GM19438 (cell line): ENCODE measurements around the gene MAP2.

Experiments
- ATAC-seq: cut with Tn5 transposase; IDR thresholded peaks from one replicate; pipeline ENCODE4 v1.9.1; 2021; ENCODE audit warnings: low read depth; ENCODE audit not compliant: unreplicated experiment

Gene MAP2, protein sequence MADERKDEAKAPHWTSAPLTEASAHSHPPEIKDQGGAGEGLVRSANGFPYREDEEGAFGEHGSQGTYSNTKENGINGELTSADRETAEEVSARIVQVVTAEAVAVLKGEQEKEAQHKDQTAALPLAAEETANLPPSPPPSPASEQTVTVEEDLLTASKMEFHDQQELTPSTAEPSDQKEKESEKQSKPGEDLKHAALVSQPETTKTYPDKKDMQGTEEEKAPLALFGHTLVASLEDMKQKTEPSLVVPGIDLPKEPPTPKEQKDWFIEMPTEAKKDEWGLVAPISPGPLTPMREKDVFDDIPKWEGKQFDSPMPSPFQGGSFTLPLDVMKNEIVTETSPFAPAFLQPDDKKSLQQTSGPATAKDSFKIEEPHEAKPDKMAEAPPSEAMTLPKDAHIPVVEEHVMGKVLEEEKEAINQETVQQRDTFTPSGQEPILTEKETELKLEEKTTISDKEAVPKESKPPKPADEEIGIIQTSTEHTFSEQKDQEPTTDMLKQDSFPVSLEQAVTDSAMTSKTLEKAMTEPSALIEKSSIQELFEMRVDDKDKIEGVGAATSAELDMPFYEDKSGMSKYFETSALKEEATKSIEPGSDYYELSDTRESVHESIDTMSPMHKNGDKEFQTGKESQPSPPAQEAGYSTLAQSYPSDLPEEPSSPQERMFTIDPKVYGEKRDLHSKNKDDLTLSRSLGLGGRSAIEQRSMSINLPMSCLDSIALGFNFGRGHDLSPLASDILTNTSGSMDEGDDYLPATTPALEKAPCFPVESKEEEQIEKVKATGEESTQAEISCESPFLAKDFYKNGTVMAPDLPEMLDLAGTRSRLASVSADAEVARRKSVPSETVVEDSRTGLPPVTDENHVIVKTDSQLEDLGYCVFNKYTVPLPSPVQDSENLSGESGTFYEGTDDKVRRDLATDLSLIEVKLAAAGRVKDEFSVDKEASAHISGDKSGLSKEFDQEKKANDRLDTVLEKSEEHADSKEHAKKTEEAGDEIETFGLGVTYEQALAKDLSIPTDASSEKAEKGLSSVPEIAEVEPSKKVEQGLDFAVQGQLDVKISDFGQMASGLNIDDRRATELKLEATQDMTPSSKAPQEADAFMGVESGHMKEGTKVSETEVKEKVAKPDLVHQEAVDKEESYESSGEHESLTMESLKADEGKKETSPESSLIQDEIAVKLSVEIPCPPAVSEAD (N-terminal part only)

DNA sequence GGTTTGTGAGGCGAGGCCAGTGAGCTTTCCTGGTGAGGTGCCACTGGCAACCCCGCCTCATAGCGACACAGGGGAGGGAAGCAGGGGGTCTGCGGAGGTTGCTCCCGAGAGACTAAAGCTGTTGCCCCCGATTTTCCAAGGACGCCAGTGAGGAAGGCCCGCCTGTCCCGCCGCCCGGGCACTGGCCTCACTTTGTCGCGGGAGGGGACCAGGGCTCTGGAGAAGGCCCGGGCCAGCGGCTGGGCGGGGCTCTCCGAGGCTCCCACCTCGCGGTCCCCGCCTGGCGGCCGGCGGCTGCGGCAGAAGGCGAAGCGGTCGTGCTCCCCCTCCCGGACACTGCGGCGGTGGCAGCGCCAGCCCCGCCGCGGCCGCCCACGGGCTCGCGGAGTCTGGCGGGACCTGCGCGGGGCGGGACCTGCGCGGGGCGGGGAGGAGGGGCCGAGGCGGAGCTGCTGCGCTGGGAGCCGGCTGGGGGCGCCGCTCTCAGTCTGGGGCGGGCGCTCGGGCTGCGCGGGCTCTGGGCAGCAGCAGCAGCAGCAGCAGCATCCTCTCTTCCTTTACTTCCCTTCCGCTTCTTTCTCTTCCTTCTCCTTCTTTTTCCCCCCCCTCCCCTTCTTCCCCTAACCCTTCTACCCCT, at the start of gene MAP2:
Gene MAP2, plus strand, starts transcription at position 486 of the 637 bp plus-strand sequence. CDS start 229,124 bp downstream, outside the sequence.
- peak; percentile 96 for ATAC-seq

DNA sequence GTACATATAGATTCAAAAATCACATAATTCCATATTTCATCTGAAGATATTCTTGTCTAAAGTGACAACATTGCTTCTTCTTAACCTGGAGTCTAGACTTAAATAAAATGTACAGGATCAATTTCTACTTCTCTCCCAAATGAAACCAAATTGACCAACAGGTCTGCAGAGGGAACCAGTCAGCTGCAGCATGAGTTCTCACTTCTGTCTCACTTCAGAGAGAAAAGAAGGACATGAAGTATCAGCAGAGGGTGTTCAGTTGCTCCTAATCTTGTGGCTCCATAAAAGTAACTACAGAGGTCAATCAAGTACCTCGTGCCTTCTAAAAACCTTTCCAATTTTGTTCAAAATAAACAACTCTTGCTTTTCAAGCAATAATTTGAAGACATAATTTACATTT, 47.2 kb upstream of the MAP2 start:
- no peak for ATAC-seq

DNA sequence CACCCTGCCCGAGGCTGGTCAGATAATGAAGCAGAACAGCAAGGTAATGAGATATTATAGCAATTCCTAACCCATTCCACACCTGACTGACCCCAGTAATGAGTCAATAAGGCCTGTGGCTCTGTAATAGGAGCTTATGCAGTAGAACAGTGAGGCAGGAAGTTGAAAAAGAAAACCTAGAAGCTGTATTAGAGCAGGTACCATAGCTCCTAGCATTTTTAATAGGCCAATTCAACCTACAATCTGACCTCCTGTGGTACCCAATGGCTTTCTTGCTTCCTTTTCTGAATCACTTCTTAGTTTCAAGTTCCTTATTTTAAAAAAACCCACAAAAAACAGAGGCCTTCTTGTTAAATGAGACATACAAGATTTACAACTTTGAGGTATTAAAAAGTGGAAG, 43.6 kb upstream of the MAP2 start:
- ATAC-seq = peak; percentile 100

DNA sequence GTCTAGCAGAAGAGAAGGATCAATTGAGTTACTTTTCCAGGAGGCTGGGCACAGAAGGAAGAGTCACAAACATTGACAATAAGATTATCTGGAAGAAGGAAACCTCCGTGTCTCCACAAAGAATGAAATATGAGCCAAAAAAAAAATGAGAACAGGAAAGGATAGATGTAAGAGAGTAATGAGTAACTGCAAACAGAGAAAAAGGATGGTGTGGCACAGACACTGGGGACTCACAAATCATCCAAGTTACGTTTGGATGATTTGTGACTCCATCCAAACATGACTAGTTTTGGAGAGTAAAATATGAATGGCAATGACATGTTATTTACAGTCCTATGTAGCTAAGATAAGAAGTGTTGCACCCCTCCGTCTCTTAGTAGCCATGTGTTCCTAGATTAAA, 42.8 kb upstream of the MAP2 start:
- no peak for ATAC-seq

DNA sequence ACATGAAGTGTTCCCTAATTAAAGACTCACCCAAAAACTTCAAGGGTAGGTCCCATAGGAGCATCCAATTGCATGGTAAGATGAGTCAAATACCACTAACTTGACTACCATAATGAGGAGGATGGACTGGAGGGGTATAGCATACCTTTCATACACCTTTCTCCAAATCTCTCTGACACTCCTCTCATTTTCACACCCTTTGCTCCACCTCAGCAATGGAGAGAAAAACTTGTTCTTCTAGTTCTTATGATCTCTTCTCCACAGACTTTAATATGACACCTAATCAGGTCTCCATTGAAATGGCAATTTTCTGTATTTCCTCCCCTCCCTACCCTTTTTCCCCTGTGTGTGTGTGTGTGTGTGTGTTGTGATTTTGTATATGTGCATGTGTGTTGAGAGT, 41.1 kb upstream of the MAP2 start:
- ATAC-seq = no peak

DNA sequence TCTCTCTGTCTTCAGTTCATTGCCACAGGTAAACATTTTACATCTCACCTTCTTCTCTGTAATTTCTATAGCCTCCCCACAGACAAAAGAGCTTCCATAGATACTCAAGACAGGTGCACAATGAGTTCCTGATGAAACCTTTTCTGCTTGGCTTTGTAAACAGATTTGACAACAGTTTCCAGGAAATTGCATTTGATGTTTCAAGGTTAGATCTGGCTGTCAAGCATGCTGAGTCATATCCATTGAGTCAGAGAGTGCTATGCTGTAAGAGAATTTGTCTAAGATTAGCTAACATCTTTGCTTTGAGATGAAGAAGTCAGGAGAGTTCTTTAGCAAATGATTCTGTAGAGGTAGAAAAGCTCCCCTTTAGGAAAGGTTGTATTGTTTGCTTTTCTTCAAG, 40.6 kb upstream of the MAP2 start:
- ATAC-seq = no peak

DNA sequence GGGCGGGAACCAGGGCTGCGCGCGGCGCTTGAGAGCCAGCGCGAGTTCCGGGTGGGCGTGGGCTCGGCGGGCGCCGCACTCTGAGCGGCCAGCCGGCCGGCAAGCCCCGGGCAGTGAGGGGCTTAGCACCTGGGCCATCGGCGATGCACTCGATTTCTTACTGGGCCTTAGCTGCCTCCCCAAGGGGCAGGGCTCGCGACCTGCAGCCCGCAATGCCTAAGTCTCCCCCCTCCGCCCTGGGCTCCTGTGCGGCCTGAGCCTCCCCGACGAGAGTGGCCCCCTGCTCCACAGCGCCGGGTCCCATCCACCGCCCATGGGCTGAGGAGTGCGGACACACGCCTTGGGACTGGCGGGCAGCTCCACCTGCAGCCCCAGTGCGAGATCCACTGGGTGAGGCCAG, 36.5 kb upstream of the MAP2 start:
- no peak for ATAC-seq

DNA sequence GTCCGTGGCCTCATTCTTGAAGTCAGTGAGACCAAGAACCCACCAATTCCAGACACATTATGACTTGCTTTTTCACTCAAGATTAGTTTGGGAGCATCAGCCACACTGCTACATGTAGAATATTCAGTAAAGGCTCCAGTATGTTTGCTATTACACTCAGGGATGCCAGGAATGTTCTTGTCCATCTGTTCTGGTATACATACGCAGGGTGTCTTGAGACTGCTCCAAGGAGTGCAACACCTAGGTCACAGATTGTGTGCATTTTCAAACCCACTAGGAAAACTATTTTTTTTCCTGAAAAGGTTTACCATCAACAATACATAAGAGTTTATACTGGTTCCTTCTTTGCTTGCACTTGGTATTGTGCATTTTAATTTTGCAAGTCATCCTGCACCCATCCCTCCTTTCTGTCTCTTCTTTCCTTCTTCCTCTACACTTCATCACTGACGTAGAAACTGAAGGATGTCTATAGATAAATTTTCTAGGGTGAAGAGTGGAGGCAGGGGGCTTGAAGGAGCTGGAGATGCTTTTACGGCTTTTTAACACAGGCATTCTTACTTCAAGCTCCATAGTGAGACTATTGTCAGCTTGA, 35.3 kb upstream of the MAP2 start:
- no peak for ATAC-seq

DNA sequence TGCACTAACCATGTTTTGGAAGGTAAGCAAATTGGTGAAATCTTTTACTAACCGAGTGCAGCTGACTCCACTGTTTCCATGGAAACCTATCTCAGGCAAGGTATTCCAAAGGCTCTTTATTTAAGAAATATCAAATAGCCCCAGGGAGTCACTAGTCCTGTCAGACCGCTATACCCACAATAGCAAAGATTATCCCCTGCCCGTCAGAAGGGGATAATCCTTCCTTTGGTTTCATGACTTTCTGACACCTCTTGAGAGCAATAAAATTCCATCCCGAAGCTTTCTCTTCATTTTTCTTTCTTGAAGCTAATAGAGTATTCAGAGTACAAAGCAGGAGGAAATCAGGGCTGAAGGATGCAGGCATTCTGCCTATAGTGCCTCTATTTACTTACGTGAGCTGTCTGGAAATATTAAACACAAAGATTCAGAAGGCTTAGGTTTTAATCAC, 34.7 kb upstream of the MAP2 start:
- no peak for ATAC-seq

DNA sequence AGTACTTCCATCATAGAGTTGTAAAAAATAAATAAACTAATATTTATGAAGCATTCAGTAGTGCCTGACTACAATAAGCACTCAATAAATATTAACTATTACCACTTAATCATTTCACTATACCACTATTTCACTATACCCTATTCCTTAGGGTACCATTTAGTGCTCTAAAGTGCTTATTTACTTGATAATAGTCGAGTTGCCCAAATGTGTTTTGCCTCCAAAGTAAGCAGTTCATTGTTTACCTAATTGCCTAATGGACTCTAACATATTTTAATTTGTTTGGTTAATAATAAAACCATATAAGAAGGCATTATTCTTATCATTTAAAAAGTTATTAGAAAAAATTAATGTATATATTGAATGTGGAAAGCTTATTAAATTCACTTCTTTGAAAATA, 33.0 kb upstream of the MAP2 start:
- no peak for ATAC-seq

DNA sequence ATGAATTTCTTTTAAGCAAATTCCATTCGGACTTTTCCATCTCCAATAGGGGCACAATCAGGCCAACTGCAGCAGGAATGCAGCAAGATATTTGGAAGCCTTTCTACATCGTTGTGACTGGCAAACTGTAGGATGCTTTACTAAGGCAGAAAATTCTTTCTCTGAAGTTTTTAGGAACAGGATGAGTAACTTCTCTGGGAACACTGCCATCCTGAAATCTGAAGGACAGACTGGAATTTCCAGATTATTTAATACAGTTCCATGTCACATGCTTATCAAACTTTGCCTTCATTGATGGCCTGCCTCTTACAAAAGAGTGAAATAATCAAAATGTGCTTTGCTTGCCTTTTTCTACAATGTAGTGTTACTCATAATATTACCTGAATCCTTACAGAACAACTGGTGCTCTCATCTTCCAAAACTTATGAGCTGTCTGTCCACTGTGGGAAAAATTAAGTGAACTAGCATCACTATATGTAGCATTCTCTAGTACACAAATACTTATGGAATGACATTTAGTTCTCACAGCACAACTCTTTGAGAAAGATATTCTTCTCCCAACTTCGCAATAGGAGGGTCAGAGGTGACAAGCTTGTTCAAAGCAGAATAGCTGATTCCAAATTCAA, 32.0 kb upstream of the MAP2 start:
- no peak for ATAC-seq

DNA sequence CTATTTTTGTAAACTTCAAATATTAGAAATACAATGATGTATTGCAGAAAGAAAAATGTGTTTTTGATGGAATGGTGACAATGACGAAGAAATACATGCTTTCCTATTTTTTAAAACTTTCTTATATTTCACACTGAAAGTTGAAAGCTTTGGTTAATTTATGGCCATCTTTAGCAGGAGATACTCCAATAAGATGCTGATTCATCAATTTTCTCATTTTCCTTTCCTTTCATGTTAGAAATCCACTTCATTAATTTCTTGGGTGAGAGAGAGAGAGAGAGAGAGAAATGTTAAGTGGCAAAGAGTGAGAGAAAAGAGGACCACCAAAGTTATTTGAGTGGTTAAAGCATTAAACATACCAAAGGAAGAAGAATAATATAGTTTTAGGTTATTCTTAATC, 28.6 kb upstream of the MAP2 start:
- no peak for ATAC-seq

DNA sequence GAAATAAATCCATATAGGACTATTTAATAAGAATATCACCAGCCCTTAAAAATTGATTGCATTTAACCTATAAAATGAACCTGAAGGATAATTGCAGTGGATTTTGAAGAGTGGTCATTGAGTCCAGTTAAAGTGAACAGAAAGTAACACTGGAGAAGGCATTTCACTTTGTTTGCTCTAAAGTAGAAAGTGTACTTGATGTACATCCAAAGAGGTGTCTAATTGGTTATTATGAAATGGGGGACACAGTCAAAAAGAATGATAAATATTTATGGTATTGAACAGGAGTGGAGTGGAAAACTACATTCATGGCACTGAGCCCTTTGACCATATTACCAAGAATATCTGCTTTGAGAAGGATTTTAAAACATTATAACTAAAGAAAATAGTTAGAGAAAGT, 28.2 kb upstream of the MAP2 start:
- ATAC-seq = no peak

DNA sequence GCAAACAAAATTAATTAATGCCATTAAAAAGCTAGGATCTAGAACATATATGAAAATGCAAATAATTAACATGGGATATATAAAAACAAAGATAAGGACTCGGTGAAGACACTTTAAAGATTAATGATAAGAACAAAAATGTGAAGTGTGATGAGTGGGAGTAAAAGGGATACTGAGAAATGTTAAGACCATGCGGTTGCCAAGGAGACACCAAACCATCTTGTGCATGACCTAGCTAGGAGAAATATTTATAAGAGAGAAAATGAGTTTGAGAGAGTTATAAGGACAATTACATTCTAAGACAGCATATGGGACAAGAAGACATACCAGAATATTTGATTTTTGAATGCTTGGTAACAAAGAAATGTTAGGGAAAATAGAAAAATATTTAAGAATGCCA, 25.4 kb upstream of the MAP2 start:
- no peak for ATAC-seq

DNA sequence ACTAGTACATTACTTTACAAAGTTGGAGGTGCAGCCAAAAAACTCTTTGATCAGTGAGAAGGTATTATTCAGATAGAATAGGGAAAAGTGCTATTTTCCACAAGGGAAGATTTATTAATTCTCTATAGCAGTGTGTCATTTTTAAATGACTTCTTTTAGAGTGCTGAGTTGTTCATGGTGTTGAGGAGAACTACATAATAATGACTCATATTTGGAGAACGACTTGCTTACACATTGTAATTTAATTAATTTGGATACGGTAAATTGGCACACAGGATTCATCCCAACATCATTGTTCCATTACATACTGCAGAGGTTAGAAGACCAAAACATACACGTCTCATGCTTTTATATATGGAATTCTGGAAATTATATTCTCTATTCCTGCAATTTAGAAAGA, 22.1 kb upstream of the MAP2 start:
- ATAC-seq = no peak

DNA sequence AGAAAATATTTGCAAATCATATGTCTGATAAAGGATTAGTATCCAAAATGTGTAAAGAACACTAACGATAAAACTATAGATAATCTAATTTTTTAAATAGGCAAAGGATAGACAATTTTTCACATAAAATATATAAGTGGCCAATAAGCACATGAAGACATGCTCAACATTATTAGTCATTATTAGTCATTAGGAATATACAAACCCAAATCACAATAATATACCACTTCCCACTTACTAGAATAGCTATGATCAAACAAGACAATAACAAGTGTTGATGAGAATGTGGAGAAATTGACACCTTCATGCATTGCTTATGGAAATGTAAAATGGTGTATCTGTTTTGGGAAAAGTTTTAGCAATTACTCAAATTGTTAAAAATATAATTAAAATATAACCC, 12.6 kb upstream of the MAP2 start:
- no peak for ATAC-seq

DNA sequence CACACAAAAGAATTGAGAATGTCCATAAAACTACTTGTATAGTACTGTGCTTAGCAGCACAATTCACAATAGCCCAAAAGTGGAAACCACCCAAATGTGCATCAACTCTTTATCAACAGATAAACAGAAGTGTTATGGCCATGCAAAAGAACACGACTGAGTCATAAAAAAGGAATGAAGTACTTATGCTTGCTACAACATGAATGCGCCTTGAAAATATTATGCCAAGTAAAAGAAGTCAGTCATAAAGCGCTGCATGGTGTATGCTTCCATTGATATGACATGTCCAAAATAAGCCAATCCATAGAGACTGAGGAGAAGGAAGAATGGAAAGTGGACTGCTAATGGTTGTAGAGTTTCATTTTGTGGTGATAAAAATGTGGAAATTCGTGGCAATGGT, 12.1 kb upstream of the MAP2 start:
- no peak for ATAC-seq

DNA sequence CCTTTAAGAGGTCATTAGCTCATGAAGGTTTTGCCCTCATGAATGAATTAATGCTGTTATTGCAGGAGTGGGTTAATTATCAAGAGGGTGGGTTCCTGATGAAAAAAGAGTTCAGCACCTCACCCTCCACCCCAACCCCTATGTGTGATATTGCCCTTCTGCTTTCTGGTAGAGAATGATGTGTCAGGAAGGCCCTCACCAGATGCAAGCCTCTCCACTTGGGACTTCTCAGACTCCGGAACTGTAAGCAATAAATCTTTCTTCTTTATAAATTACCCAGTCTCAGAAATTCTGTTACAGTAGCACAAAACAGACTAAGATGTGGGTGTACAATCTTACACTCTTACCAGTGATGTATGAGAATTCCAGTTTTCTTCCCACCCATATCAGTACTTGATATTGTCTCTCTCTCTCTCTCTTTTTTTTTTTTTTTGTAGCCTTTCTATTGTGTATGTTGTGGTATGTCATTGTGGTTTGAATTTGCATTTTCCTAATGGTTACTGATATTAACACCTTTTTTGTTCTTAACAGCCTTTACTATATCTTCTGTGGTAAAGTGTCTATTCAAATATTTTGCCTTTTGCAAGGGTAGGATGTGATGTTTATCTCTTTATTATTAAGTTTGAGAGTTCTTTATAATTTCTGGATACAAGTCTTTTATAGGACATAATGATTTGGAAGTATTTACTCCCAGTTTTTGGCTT, 10.4 kb upstream of the MAP2 start:
- no peak for ATAC-seq

DNA sequence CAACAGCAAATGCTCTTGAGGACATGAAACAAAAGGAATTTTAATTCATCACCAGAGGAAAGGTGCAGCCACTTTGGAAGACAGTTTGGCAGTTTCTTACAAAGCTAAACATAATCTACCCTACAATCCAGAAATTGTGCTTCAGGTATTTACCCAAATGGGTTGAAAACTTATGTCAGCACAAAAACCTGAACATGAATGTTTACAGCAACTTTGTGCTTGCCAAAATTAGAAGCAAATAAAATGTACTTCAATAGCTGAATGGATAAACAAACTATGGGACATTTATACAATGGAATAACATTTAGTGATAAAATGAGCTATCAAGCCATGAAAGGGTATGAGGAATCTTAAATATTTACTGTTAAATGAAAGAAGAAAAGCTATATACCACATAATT, 6.9 kb upstream of the MAP2 start:
- ATAC-seq = no peak
